GM19467 (cell line): ENCODE measurements around the gene NKAIN2.
"Not testable (repeated sequence)": the region's sequence is repeated elsewhere in the genome, so short reads cannot be mapped to it uniquely, and the experiment has no call there.

Experiments used
- ATAC-seq: cut with Tn5 transposase; IDR thresholded peaks from one replicate; pipeline ENCODE4 v1.9.1; 2021; ENCODE audit warnings: mild to moderate bottlenecking, moderate library complexity; ENCODE audit not compliant: unreplicated experiment

Gene NKAIN2

GRCh38 chr6:124661097-124661661, 857.5 kb downstream of the NKAIN2 start:
- ATAC-seq = no peak

DNA sequence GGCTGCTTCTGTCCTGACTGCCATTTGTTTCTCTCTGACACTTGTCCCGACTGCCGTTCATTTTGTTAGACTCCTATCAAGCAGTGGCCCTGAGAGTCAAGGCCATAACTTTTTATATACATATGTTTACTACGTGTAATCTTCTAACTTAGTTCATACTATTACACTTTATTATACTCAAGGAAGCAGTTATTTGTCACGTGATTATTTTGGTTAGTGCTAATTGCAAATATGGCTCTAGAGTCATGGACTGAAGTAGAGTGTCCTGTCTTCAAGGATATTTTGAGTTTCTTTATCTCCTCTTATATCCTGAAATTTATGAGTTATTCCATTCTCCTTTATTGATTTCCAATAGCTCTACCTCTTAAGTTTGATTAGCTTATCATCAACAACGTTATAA, 864.4 kb downstream of the NKAIN2 start:
- ATAC-seq = no peak

- ATAC-seq = no peak
These were observed 866.2 kb downstream of the NKAIN2 start for GRCh38 chr6:124669713-124670480.

GRCh38 chr6:124670801-124671200, 867.1 kb downstream of the NKAIN2 start:
- ATAC-seq = no peak

DNA sequence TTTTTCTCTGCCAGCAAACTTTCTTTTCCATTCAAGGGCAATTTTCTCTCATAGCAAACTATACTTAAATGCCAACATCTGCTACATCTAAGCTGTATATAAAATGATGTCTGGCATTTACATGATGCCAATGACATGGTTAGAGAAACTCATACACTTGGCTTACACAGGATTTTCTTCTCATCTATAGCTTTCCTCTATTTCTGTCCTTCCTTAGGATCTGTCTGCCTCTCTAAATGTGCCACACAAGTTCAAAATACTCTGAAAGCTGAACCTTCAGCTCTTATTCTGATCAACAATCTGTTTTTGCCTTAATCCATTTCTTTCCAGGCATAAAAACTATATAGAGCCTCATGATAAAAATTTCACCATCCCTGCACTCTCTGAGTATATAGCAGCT, 867.7 kb downstream of the NKAIN2 start:
- no peak for ATAC-seq

GRCh38 chr6:124674042-124674441, 870.4 kb downstream of the NKAIN2 start:
- no peak for ATAC-seq

DNA sequence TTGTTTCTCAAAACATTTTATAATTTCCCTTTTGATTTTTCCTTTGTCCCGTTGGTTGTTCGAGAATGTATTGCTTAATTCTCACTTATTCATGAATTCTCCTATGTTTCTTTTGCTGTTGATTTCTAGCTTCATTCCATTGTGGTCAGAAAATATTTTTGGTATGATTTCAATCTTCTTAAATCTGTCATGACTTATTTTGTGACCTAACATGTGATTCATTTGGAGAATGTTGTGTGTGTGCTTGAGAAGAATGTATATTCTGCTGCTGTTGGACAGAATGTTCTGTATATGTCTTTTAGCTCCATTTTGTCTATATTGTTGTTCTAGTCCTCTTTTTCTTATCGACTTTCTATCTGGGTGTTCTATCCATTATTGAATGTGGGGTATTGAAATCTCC, 872.4 kb downstream of the NKAIN2 start:
- ATAC-seq = no peak

DNA sequence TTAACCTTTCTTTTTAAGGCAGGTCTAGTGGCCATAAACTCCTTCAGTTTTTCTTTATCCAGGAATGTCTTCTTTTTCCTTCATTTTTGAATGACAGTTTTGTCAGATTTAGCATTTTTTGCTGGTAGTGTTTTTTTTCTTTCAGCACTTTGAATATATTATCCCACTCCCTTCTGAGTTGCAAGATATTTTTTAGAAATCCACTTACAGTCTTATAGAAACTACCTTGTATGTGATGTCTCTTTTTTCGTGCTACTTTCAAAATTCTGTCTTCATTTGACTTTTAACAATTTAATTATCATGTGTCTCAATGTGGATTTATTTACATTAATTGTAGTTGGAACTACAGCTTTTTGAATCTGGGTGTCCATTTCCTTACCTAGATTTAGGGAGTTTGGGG, 874.2 kb downstream of the NKAIN2 start:
- no peak for ATAC-seq

DNA sequence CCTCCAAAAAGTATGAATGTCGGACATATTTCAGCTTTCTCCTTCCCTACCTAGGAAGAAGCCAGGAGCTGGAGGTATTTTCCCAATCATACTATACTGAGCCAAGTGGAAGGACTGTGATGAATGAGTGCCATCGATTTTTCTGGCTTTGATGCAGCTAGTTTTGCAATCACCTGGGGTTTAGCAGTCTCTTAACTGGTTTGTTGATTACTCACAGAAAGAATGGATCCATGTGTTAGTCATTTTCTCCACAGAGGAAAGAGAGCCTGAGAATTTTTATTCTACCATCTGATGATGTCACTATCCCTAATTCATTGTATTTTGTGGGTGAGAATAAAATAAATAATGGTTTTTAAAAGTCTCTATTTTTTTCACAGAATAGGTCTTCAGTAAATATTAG, 875.7 kb downstream of the NKAIN2 start:
- ATAC-seq = no peak

DNA sequence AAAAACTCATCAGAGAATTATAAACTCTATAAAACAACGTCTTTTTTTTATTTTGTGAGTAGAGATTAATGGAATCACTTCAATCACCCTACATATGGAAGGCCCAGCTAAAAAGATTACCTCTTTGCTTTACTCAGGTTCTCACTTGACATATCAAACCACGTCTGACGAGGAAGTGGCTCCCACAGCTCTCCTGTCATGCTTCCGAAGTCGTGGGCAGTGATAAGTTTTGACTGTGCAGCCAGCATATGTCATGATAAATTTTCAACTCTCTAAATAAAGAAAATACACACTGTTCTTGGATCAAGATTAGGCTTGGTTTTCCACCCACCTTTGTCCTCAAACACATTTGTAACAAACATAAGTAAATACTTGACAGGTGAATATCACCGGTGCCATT, 879.1 kb downstream of the NKAIN2 start:
- ATAC-seq = no peak

- no peak for ATAC-seq
These were observed 879.8 kb downstream of the NKAIN2 start for GRCh38 chr6:124683507-124683906.

- ATAC-seq = no peak
These were observed 881.0 kb downstream of the NKAIN2 start for GRCh38 chr6:124684621-124685020.

DNA sequence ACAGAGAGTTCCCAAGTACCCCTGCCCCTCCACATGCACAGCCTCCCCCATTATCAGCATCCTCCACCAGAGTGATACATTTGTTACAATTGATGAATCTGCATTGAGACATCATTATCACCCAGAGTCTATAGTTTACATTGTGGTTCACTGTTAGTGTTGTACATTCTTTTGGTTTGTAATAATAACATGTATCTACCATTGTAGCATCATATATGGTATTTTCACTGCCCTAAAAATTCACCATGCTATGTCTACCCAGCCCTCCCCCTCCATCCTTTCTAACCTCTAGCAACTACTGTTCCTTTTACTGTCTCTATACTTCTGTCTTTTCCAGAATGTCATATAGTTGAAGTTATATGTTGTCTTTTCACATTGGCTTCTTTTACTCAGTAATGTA, 884.7 kb downstream of the NKAIN2 start:
- no peak for ATAC-seq

- ATAC-seq = no peak
These were observed 890.6 kb downstream of the NKAIN2 start for GRCh38 chr6:124694139-124694705.

GRCh38 chr6:124699038-124699437, 895.4 kb downstream of the NKAIN2 start:
- no peak for ATAC-seq

DNA sequence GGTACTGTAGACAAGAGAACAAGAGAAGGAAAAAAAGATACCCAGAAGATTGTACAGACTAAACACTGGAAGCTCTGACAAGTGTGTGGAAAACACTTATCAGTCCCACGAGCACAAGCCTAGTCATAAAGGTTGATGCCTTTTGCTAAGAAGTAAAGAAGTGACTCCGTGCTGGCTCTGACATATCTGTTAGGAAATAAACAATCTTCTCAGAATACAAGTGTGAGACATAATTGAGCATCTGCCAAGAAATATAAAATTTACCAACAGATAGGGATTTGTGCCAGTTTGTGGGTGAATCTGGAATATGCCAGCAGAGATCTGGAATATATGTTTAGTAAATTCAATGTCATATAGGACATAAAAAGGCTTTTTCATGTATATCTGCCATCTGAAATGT, 899.9 kb downstream of the NKAIN2 start:
- no peak for ATAC-seq

GRCh38 chr6:124712532-124712931, 908.9 kb downstream of the NKAIN2 start:
- not testable (repeated sequence) for ATAC-seq

DNA sequence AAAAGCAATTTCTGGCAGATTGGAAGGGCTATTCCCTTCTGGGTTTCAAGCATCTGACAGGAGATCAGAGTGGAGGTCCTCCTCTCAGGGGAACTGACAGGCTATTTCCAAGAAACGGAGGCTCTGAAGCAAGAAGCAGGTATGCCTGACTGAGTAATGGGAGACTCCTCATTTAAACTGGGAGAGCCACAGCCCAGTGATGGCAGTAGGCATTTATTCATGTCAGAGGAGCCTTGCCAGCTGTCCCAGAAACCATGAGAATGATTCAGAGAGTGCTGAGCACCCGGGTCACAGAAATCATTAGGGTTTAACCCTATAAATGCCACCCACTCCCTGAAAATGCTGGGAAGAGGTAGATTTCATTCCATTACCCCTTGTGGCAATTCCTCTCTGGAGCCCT, 911.1 kb downstream of the NKAIN2 start:
- no peak for ATAC-seq

DNA sequence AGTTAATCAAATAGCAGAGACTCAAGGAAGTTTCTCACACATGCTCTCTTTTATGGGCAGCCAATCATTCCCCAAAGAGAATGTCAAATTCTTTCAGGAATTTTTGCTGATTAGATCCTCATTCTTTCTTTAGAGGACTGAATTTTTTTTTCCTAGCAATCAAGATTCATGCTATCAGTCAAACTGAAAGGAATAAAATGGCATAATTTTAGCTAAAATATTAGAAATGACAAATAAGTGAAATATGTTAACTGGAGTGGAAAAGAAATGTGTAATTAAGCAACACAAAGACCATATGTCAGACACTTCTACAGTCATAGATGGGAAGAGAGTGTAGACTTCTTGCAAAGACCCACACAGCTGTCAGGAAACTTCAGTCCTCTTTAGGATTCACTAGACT, 916.2 kb downstream of the NKAIN2 start:
- no peak for ATAC-seq

DNA sequence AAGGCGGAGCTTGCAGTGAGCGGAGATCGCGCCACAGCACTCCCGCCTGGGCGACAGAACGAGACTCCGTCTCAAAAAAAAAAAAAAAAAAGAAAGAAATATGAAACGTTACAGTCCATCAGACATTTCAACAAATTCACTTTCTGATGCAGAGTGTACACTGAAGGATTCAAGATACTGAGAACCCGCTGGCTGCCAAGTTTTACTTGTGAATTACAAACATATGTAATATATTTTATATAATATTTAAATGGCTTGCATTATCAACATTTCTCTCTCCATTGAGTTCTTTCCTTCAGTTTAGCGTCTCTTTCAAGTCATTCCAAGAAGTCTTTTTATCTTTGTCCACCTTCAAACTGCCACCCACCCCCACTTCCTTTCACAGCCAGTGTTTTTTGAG, 917.7 kb downstream of the NKAIN2 start:
- ATAC-seq = no peak

DNA sequence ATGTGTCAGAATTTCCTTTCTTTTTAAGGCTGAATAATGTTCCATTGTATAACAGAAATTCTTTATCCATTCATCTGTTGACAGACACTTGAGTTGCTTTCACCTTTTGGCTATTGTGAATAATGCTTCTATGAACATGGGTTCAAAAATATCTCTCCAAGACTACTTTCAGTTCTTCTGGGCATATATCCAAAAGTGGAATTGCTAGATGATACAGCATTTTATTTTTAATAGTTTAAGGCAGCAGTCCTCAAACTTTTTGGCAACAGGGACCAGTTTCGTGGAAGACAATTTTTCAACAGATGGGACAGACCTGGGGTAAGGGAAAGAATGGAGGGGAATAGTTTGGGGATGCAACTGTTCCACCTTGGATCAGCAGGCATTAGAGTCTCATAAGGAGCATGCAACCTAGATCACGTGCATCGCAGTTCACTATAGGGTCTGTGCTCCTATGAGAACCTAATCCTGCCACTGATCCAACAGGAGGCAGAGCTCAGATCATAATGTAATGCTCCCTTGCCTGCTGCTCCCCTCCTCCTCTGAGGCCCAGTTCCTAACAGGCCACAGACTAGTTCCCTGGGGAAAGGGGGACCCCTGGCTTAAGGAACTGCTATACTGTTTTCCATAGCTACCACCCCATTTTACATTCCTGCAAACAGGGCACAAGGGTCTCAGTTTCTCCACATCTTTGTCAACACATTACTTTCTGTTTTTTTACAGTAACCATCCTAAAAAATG, 918.6 kb downstream of the NKAIN2 start:
- ATAC-seq = no peak

- ATAC-seq = no peak
These were observed 920.0 kb downstream of the NKAIN2 start for GRCh38 chr6:124723671-124724070.
